ENCODE data around the gene MFRP. TPM values are rescaled to one million over a fixed set of nuclear protein-coding genes. Genes with fewer than 3 reads are reported as not detected.

Gene MFRP
- total RNA-seq, 1 experiment from 2014 or later = not detected

- Histone ChIP-seq H3K9me3 (ENCODE audit: control insufficient read depth, insufficient read depth, low read depth, low read length) (no peaks in the 10 kb centered on the region), H3K4me1 (ENCODE audit: control insufficient read depth, insufficient read depth, low read length) (no peaks in the 10 kb centered on the region), H3K27me3 (ENCODE audit: control insufficient read depth, insufficient read depth, low read length) (no peaks in the 10 kb centered on the region), H3K4me3 (ENCODE audit: low read depth in 2 of 2, low read length in 2 of 2) (no peak overlapping the region), H3K36me3 (ENCODE audit: control insufficient read depth, insufficient read depth, low read length) (peaks cover 14% of the 10 kb centered on the region), H3K27ac (ENCODE audit: low read length) (no peak overlapping the region)
- no TSS peak for BruUV-seq (replicated peaks)
- intact Hi-C loops (cut with micrococcal nuclease; ENCODE audit: unreplicated experiment) (no loop called here), in situ Hi-C loops (cut with HindIII; ENCODE audit: low pct_unique_long_range_greater_than_20kb, low sequenced_read_pairs) (no loop called here)
- DNase-seq (ENCODE audit: low read depth, low spot score) (no peak), ATAC-seq (no peak)
- POLR2A ChIA-PET = interaction anchor here (0.6 kb wide), 4 partner anchors 13 to 206 kb away, joined by 3 to 8 read pairs (median 5); partner anchors contain the start of gene DPAGT1
- TF ChIP-seq SIN3A (IDR thresholded peaks at IDR 0.05; ENCODE audit: borderline replicate concordance, insufficient read depth, low read depth, low read length) (no peak), POLR2AphosphoS5 (IDR thresholded peaks at IDR 0.05; ENCODE audit: low read depth, low read length) (no peak), TCF7L2 (IDR thresholded peaks at IDR 0.05; ENCODE audit: low read depth, low read length) (no peak), CTCF (IDR thresholded peaks at IDR 0.05) (no peak), REST (IDR thresholded peaks at IDR 0.05; ENCODE audit: insufficient read depth in 1 of 2, low read depth in 2 of 2, low read length in 1 of 2) (no peak)
- CTCF ChIA-PET = interaction anchor here (0.6 to 1.4 kb wide), 5 partner anchors 10 to 272 kb away, joined by 3 to 6 read pairs (median 4); partner anchors contain the start of gene CBL
Measured at GRCh38 chr11:119307974-119308373, 38.5 kb downstream of the MFRP start.

GRCh38 chr11:119307219-119307618 is 39.3 kb downstream of the MFRP start:
- intact Hi-C loops (cut with micrococcal nuclease; ENCODE audit: unreplicated experiment) = no loop called here
- Histone ChIP-seq H3K27me3 (ENCODE audit: control insufficient read depth, insufficient read depth, low read length) (no peaks in the 10 kb centered on the region), H3K4me3 (ENCODE audit: low read depth in 2 of 2, low read length in 2 of 2) (no peak overlapping the region), H3K27ac (ENCODE audit: low read length) (no peak overlapping the region), H3K9me3 (ENCODE audit: control insufficient read depth, insufficient read depth, low read depth, low read length) (no peaks in the 10 kb centered on the region), H3K4me1 (ENCODE audit: control insufficient read depth, insufficient read depth, low read length) (no peaks in the 10 kb centered on the region), H3K36me3 (ENCODE audit: control insufficient read depth, insufficient read depth, low read length) (peaks cover 14% of the 10 kb centered on the region)
- ChIA-PET POLR2A (interaction anchor here (0.6 kb wide), 1 partner anchor 14 kb away, joined by 6 read pairs; no protein-coding TSS in a partner anchor), CTCF (interaction anchor here (0.6 to 0.7 kb wide), 5 partner anchors 9 to 271 kb away, joined by 3 to 6 read pairs (median 4); partner anchors contain the start of gene CBL)
- BruUV-seq (replicated peaks) = no TSS peak
- in situ Hi-C loops (cut with HindIII; ENCODE audit: low pct_unique_long_range_greater_than_20kb, low sequenced_read_pairs) = no loop called here
- no peak for TF ChIP-seq SIN3A (IDR thresholded peaks at IDR 0.05; ENCODE audit: borderline replicate concordance, insufficient read depth, low read depth, low read length)
- TF ChIP-seq CTCF (IDR thresholded peaks at IDR 0.05) = no peak; the same call in 1 of the 2 replicates
- TF ChIP-seq REST (IDR thresholded peaks at IDR 0.05; ENCODE audit: insufficient read depth in 1 of 2, low read depth in 2 of 2, low read length in 1 of 2) = no peak
- TF ChIP-seq POLR2AphosphoS5 (IDR thresholded peaks at IDR 0.05; ENCODE audit: low read depth, low read length) = no peak
- TF ChIP-seq TCF7L2 (IDR thresholded peaks at IDR 0.05; ENCODE audit: low read depth, low read length) = no peak
- ATAC-seq (peak; percentile 47; the same call in 1 of the 2 replicates), DNase-seq (ENCODE audit: low read depth, low spot score) (no peak)
